Gastrocnemius medialis (tissue), 4 donors: ENCODE results near the gene SPAST. TPM values are rescaled to one million over a fixed set of nuclear protein-coding genes. Genes with fewer than 3 reads are reported as not detected.
"Not testable (repeated sequence)": the region's sequence is repeated elsewhere in the genome, so short reads cannot be mapped to it uniquely, and the experiment has no call there.

Source experiments
- ATAC-seq, 2 donors: fragments of 150-250 bp; one replicate each; pipeline ENCODE4 v1.9.1; 2016
- DNase-seq, 2 donors: peaks; one replicate each; pipeline ENCODE4 v3.0.0-alpha.2; 2019
- H3K27ac ChIP-seq, 4 donors: fragments of 200-600 bp; sonication (generic); 1 replicate in 1 of 4; 2 replicates in 3 of 4; pipeline ENCODE4 v1.5.1; 2016 to 2018; ENCODE audit warnings: mild to moderate bottlenecking in 2 of 4, moderate library complexity in 1 of 4
- H3K27me3 ChIP-seq, 3 donors: fragments of 200-600 bp; sonication (generic) in 2 of 3; 1 replicate in 1 of 3; 2 replicates in 2 of 3; pipeline versions ENCODE4 v1.5.1 to v1.6.0; 2016 to 2019; ENCODE audit warnings: mild to moderate bottlenecking in 1 of 3, moderate library complexity in 1 of 3
- H3K36me3 ChIP-seq, 2 donors: fragments of 200-600 bp; sonication (generic) in 1 of 2; one replicate each; pipeline ENCODE4 v1.5.1; 2017 to 2018
- H3K4me1 ChIP-seq, 2 donors: fragments of 200-600 bp; sonication (generic) in 1 of 2; one replicate each; pipeline ENCODE4 v1.5.1; 2016 to 2017; ENCODE audit warnings: mild to moderate bottlenecking in 2 of 2
- H3K4me3 ChIP-seq, 4 donors: fragments of 200-600 bp; sonication (generic) in 3 of 4; 1 replicate in 1 of 4; 2 replicates in 3 of 4; pipeline ENCODE4 v1.5.1; 2016 to 2019; ENCODE audit warnings: mild to moderate bottlenecking in 2 of 4
- H3K9me3 ChIP-seq, 3 donors: fragments of 200-600 bp; sonication (generic) in 2 of 3; 1 replicate in 1 of 3; 2 replicates in 2 of 3; pipeline ENCODE4 v1.5.1; 2016 to 2019
- CTCF ChIP-seq, 5 experiments: fragments of 450-650 bp in 3 of 5; fragments of 200-600 bp in 2 of 5; sonication (generic) in 2 of 5; IDR thresholded peaks in 4 of 5; conservative IDR thresholded peaks in 1 of 5; 1 replicate in 4 of 5; 2 replicates in 1 of 5; pipeline ENCODE4 v1.5.1; 2016 to 2019; ENCODE audit warnings: antibody characterized with exemption in 5 of 5, mild to moderate bottlenecking in 3 of 5, moderate library complexity in 3 of 5
- POLR2A ChIP-seq, 2 donors: fragments of 450-650 bp; IDR thresholded peaks; one replicate each; pipeline ENCODE4 v1.6.1; 2017; ENCODE audit warnings: antibody characterized with exemption in 2 of 2, mild to moderate bottlenecking in 2 of 2, moderate library complexity in 2 of 2
- in situ Hi-C, 4 donors: fragments of 200-750 bp; cut with MboI; loops; one replicate each; pipeline versions ENCODE4 v1.15.0 to v1.8.0; 2017; ENCODE audit warnings: low sequenced_read_pairs in 4 of 4
- intact Hi-C: fragments of 100-400 bp; cut with DNase I; formaldehyde crosslinking; loops from one replicate; pipeline ENCODE4 v1.15.1; 2023; ENCODE audit warnings: low total_unique reads
- total RNA-seq, 4 donors: library from RNA; depleted of rRNA; stranded (reverse); fragments of >200 nt; gene quantifications; one replicate each; pipeline versions ENCODE4 v1.1.0 to v1.2.3, GENCODE V29; 2016

Gene SPAST
- total RNA-seq, 4 donors from 2014 or later, result 25.0 to 30.6 (median 28.9) TPM

GRCh38 chr2:32043561-32043960, 19.8 kb upstream of the SPAST start:
- ATAC-seq (no peak), DNase-seq (no peak)
- TF ChIP-seq POLR2A (IDR thresholded peaks at IDR 0.05), result no peak
- TF ChIP-seq CTCF (IDR thresholded peaks at IDR 0.05 in 4 of 5, conservative IDR thresholded peaks at IDR 0.05 in 1 of 5), result no peak
- Histone ChIP-seq H3K9me3 (no peaks in the 10 kb centered on the region), H3K4me3 (no peak overlapping the region), H3K36me3 (no peaks in the 10 kb centered on the region), H3K27me3 (no peaks in the 10 kb centered on the region), H3K27ac (no peak overlapping the region), H3K4me1 (peaks cover 5 to 8% of the 10 kb centered on the region in 2 donors)
- intact Hi-C loops (no loop called here), in situ Hi-C loops (no loop called here)

GRCh38 chr2:32051836-32052439, 11.4 kb upstream of the SPAST start:
- ATAC-seq (no peak), DNase-seq (no peak)
- H3K4me3 ChIP-seq, result no peak overlapping the region
- H3K4me1 ChIP-seq, result no peaks in the 10 kb centered on the region
- in situ Hi-C loops (no loop called here), intact Hi-C loops (no loop called here)
- H3K9me3 ChIP-seq, result no peaks in the 10 kb centered on the region
- no peak for TF ChIP-seq CTCF (IDR thresholded peaks at IDR 0.05 in 4 of 5, conservative IDR thresholded peaks at IDR 0.05 in 1 of 5)
- no peak for TF ChIP-seq POLR2A (IDR thresholded peaks at IDR 0.05)
- H3K36me3 ChIP-seq, result no peaks in the 10 kb centered on the region
- H3K27me3 ChIP-seq, result no peaks in the 10 kb centered on the region
- no peak overlapping the region for H3K27ac ChIP-seq

GRCh38 chr2:32054583-32054982, 8.8 kb upstream of the SPAST start:
- H3K4me1 ChIP-seq, H3K27ac ChIP-seq, DNase-seq, in situ Hi-C loops, H3K36me3 ChIP-seq, H3K9me3 ChIP-seq, H3K4me3 ChIP-seq, H3K27me3 ChIP-seq, ATAC-seq, intact Hi-C loops: not testable (repeated sequence)

GRCh38 chr2:32058130-32058529, 5.2 kb upstream of the SPAST start:
- no peak for DNase-seq
- Histone ChIP-seq H3K9me3 (no peaks in the 10 kb centered on the region), H3K27ac (no peak overlapping the region), H3K4me3 (no peak overlapping the region), H3K4me1 (peaks cover 0 to 4% of the 10 kb centered on the region in 2 donors), H3K27me3 (no peaks in the 10 kb centered on the region), H3K36me3 (no peaks in the 10 kb centered on the region)
- TF ChIP-seq CTCF (IDR thresholded peaks at IDR 0.05 in 4 of 5, conservative IDR thresholded peaks at IDR 0.05 in 1 of 5), result no peak
- no peak for TF ChIP-seq POLR2A (IDR thresholded peaks at IDR 0.05)
- intact Hi-C loops, result no loop called here
- no peak for ATAC-seq
- in situ Hi-C loops, result no loop called here

GRCh38 chr2:32060266-32060665, 3.1 kb upstream of the SPAST start:
- intact Hi-C loops, result loop anchor here (5.0 kb wide), 1 partner anchor 297 kb away; the partner anchor contains the start of gene BIRC6
- DNase-seq (no peak), ATAC-seq (no peak)
- Histone ChIP-seq H3K27ac (no peak overlapping the region), H3K4me3 (no peak overlapping the region), H3K27me3 (no peaks in the 10 kb centered on the region), H3K4me1 (peaks cover 9 to 14% of the 10 kb centered on the region in 2 donors), H3K9me3 (no peaks in the 10 kb centered on the region), H3K36me3 (no peaks in the 10 kb centered on the region)
- no peak for TF ChIP-seq CTCF (IDR thresholded peaks at IDR 0.05 in 4 of 5, conservative IDR thresholded peaks at IDR 0.05 in 1 of 5)
- TF ChIP-seq POLR2A (IDR thresholded peaks at IDR 0.05), result no peak
- in situ Hi-C loops, result loop anchor here in 3 of 4 donors (10.0 kb wide), 3 partner anchors 45 to 105 kb away; partner anchors contain the start of genes SLC30A6 (in 2 of the 3) and MEMO1 (in 1 of the 3)
